ENCODE results near the gene IFNLR1. TPM values are rescaled to one million over a fixed set of nuclear protein-coding genes. Genes with fewer than 3 reads are reported as not detected.

Gene IFNLR1
- total RNA-seq, 1 donor from 2014 or later: 21.2 TPM

GRCh38 chr1:24186711-24186992, 437 bp downstream of the IFNLR1 start:
- no peak for TF ChIP-seq CTCF (IDR thresholded peaks at IDR 0.05; ENCODE audit: unreplicated experiment)
- H3K27me3 Mint-ChIP-seq: peaks cover 3% of the 10 kb centered on the region
- no peaks in the 10 kb centered on the region for H3K9me3 Mint-ChIP-seq (ENCODE audit: low read depth)
- H3K27ac Mint-ChIP-seq: peak overlapping the region; percentile 93
- DNase-seq (ENCODE audit: low spot score, unreplicated experiment): no peak
- H3K36me3 Mint-ChIP-seq (ENCODE audit: insufficient read depth): peaks cover 3% of the 10 kb centered on the region
- H3K4me1 Mint-ChIP-seq (ENCODE audit: low read depth): peaks cover 7% of the 10 kb centered on the region
- H3K4me3 Mint-ChIP-seq (ENCODE audit: low read depth): peak overlapping the region; percentile 81

DNA sequence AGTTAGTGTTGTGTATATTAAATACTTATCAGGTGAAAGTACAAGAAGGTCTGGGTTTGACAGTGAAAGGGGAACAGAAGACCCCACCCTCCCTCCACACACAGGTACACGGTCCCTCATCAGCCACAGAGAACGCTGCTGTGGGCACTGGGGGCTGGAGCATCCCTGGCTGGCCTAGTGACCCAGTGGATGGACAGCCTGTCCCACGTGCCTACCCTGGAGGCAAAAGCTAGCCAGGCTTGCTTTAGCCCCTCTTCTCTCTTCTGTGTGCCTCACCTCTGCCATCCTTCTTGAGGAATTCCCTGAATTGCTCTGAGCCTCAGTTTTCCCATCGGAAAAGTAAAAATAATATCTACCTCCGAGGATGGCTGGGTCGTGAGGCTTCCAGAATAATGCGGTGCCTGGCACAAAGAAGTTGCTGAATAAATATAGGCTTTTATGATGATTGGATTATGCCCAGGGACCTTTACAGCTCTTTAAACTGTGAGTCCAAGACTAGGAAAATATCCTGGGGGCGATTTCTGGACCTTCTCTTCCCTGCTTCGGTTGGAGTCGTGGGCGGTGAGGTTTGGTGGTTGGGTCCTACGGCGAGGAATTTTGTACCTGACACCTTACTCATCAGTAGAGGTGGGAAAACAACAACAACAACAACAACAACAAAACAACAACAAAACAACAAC, 918 bp downstream of the IFNLR1 start:
- Mint-ChIP-seq H3K4me1 (ENCODE audit: low read depth) (peaks cover 7% of the 10 kb centered on the region), H3K4me3 (ENCODE audit: low read depth) (peak overlapping the region; percentile 81), H3K27ac (peak overlapping the region; percentile 93), H3K36me3 (ENCODE audit: insufficient read depth) (peaks cover 3% of the 10 kb centered on the region), H3K27me3 (peaks cover under 1% of the 10 kb centered on the region), H3K9me3 (ENCODE audit: low read depth) (no peaks in the 10 kb centered on the region)
- no peak for DNase-seq (ENCODE audit: low spot score, unreplicated experiment)
- TF ChIP-seq CTCF (IDR thresholded peaks at IDR 0.05; ENCODE audit: unreplicated experiment): no peak

DNA sequence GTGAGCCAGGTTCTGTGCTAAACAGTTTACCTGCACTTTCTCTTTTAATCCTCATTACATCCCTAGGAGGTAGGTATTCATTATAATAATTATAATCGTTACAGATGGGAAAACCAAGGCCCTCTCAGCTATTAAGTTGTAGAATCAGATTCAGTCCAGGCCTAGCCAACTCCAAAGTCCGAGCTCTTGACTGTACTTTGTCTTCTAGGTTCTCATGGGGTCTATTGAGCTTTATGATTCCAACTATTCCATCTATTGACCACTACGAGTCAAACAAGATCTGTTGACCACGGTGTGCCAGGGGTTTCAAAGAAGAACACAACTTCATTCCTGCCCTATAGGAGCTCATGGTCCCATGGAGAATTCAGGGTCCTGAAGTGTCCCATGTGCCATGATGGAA, 2.0 kb downstream of the IFNLR1 start:
- no peaks in the 10 kb centered on the region for H3K9me3 Mint-ChIP-seq (ENCODE audit: low read depth)
- H3K27ac Mint-ChIP-seq: no peak overlapping the region
- peaks cover 3% of the 10 kb centered on the region for H3K36me3 Mint-ChIP-seq (ENCODE audit: insufficient read depth)
- no peak for TF ChIP-seq CTCF (IDR thresholded peaks at IDR 0.05; ENCODE audit: unreplicated experiment)
- H3K4me1 Mint-ChIP-seq (ENCODE audit: low read depth): peaks cover 7% of the 10 kb centered on the region
- H3K27me3 Mint-ChIP-seq: no peaks in the 10 kb centered on the region
- DNase-seq (ENCODE audit: low spot score, unreplicated experiment): no peak
- H3K4me3 Mint-ChIP-seq (ENCODE audit: low read depth): no peak overlapping the region

DNA sequence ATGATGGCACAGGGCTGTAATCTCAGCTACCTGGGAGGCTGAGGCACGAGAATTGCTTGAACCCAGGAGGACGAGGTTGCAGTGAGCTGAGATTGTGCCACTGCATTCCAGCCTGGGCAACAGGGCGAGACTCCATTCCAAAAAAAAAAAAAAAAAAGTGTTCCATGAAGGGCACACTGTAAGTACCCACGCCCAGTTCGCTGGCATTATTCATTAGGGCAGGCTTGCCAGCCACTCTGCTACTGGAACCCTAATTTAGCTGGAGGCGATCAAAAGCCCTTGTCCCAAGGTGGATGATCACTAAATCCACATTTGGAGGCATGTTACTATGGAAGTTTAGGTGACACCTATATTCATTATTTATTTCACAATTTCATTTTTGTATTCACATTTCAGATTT, 5.0 kb downstream of the IFNLR1 start:
- Mint-ChIP-seq H3K4me1 (ENCODE audit: low read depth) (peaks cover 5% of the 10 kb centered on the region), H3K27me3 (no peaks in the 10 kb centered on the region), H3K9me3 (ENCODE audit: low read depth) (no peaks in the 10 kb centered on the region), H3K36me3 (ENCODE audit: insufficient read depth) (peaks cover 9% of the 10 kb centered on the region), H3K27ac (no peak overlapping the region), H3K4me3 (ENCODE audit: low read depth) (no peak overlapping the region)
- no peak for DNase-seq (ENCODE audit: low spot score, unreplicated experiment)
- no peak for TF ChIP-seq CTCF (IDR thresholded peaks at IDR 0.05; ENCODE audit: unreplicated experiment)

DNA sequence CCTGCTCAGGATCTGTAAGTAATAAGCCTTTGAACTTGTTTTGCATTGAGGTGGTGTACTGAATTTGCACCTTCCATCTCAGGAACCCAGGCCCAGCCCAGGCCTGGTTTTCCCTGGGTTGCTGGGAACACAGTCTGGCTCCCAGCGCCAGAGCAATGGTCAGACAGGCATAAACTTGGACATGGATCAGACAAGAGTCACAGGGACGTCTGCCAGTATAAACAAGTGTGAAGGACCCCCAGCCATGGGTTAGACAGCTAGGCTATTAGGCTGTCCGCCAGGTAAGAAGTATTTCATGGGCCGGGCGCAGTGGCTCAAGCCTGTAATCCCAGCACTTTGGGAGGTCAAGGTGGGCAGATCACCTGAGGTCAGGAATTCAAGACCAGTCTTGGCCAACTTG, 5.5 kb downstream of the IFNLR1 start:
- Mint-ChIP-seq H3K36me3 (ENCODE audit: insufficient read depth) (peaks cover 9% of the 10 kb centered on the region), H3K27ac (peak overlapping the region; percentile 22), H3K27me3 (no peaks in the 10 kb centered on the region), H3K4me1 (ENCODE audit: low read depth) (peaks cover 5% of the 10 kb centered on the region), H3K9me3 (ENCODE audit: low read depth) (no peaks in the 10 kb centered on the region), H3K4me3 (ENCODE audit: low read depth) (no peak overlapping the region)
- no peak for DNase-seq (ENCODE audit: low spot score, unreplicated experiment)
- TF ChIP-seq CTCF (IDR thresholded peaks at IDR 0.05; ENCODE audit: unreplicated experiment): no peak

All from progenitor cell of endocrine pancreas (in vitro differentiated cells).